GM18951 (cell line): Measurements from ENCODE around the gene MGA.

Source experiments
- POLR2A ChIP-seq: IDR thresholded peaks from 4 replicates; pipeline ENCODE4 v1.6.1; 2011; ENCODE audit warnings: mild to moderate bottlenecking; ENCODE audit not compliant: insufficient read length, insufficient read depth; ENCODE audit errors: extremely low read depth
- in situ Hi-C: fragments of 300-500 bp; cut with MboI; formaldehyde crosslinking; loops from one replicate; pipeline ENCODE4 v1.12.0; 2022; ENCODE audit warnings: low sequenced_read_pairs, mixed read lengths, inconsistent platforms; ENCODE audit not compliant: unreplicated experiment

Gene MGA

GRCh38 chr15:41783296-41783695, 123.1 kb downstream of the MGA start:
- no peak for TF ChIP-seq POLR2A
- in situ Hi-C loops: no loop called here

- in situ Hi-C loops: no loop called here
- no peak for TF ChIP-seq POLR2A
These were observed 128.1 kb downstream of the MGA start for GRCh38 chr15:41788262-41788661.

- TF ChIP-seq POLR2A: no peak
- in situ Hi-C loops: no loop called here
These were observed 129.0 kb downstream of the MGA start for GRCh38 chr15:41789236-41789635.

GRCh38 chr15:41789662-41790061, 129.5 kb downstream of the MGA start:
- in situ Hi-C loops: no loop called here
- TF ChIP-seq POLR2A: no peak

- in situ Hi-C loops: no loop called here
- TF ChIP-seq POLR2A: no peak
These were observed 130.0 kb downstream of the MGA start for GRCh38 chr15:41790169-41790568.

- in situ Hi-C loops: no loop called here
- no peak for TF ChIP-seq POLR2A
These were observed 130.7 kb downstream of the MGA start for GRCh38 chr15:41790756-41791546.

- in situ Hi-C loops: no loop called here
- no peak for TF ChIP-seq POLR2A
These were observed 131.3 kb downstream of the MGA start for GRCh38 chr15:41791547-41791937.

GRCh38 chr15:41792000-41792637, 131.9 kb downstream of the MGA start:
- TF ChIP-seq POLR2A: no peak
- in situ Hi-C loops: no loop called here

GRCh38 chr15:41794081-41794480, 133.9 kb downstream of the MGA start:
- in situ Hi-C loops: no loop called here

GRCh38 chr15:41795996-41796856, 136.0 kb downstream of the MGA start:
- in situ Hi-C loops: no loop called here
- TF ChIP-seq POLR2A: no peak

More at GRCh38 chr15:41794081-41794480, 133.9 kb downstream of the MGA start:
- TF ChIP-seq POLR2A: no peak

- in situ Hi-C loops: no loop called here
These were observed 137.2 kb downstream of the MGA start for GRCh38 chr15:41797201-41797944.

GRCh38 chr15:41798607-41799487, 138.6 kb downstream of the MGA start:
- in situ Hi-C loops: no loop called here
- TF ChIP-seq POLR2A: no peak

More at GRCh38 chr15:41797201-41797944, 137.2 kb downstream of the MGA start:
- no peak for TF ChIP-seq POLR2A
